ENCODE measurements around the gene SART3. TPM values are rescaled to one million over a fixed set of nuclear protein-coding genes. Genes with fewer than 3 reads are reported as not detected.

Gene SART3
- total RNA-seq, 4 donors from 2014 or later = 37.0 to 68.7 (median 48.2) TPM

DNA sequence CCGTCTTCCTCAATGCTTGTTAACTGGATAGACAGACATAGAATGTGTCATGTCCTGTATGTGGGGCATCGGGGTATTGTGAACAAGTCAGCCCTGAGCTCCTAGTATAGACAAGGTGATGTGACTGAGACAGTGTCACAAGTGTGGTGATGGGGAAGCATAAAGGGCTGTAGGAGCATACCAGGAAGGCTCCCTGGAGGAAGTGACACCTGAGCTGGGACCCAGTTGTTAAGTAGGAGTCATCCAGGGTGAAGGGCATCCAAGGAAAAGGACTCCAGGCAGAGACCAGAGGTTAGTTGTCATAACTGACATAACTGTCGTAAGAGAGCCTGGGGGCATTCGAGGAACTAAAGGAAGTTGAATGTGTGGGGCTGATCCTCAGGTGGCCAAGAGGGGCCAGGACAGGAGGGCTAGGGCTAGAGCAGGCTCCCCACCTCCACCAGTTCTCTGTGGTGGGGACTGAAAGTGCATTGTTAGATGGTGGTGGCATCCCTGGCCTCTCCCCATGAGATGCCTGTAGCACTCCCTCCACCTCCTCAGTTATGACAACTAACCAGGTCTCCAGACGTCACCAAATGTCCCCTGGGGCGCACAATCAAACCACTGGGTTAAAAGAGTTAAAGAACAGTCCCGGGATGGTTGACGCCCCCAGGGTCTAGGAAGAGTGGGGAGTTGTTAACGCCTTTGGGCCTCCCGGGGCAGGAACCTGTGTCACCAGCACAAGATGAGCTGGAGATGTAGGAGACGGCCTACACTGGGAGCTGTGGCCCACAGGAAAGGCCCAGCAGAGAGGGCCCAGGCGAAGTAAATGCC, 43.5 kb downstream of the SART3 start:
- Histone ChIP-seq H3K4me1 (peaks cover 12 to 22% (median 16%) of the 10 kb centered on the region in 3 donors), H3K36me3 (peaks cover 7 to 54% (median 33%) of the 10 kb centered on the region in 3 donors), H3K9me3 (no peaks in the 10 kb centered on the region), H3K27ac (no peak overlapping the region), H3K27me3 (no peaks in the 10 kb centered on the region), H3K4me3 (no peak overlapping the region)
- intact Hi-C loops (cut with DNase I) = no loop called here
- 90 to 95% methylated on average over 5 to 9 of the region's 12 CpGs for WGBS, 2 donors
- no peak for DNase-seq
- TF ChIP-seq, protein P1, sequence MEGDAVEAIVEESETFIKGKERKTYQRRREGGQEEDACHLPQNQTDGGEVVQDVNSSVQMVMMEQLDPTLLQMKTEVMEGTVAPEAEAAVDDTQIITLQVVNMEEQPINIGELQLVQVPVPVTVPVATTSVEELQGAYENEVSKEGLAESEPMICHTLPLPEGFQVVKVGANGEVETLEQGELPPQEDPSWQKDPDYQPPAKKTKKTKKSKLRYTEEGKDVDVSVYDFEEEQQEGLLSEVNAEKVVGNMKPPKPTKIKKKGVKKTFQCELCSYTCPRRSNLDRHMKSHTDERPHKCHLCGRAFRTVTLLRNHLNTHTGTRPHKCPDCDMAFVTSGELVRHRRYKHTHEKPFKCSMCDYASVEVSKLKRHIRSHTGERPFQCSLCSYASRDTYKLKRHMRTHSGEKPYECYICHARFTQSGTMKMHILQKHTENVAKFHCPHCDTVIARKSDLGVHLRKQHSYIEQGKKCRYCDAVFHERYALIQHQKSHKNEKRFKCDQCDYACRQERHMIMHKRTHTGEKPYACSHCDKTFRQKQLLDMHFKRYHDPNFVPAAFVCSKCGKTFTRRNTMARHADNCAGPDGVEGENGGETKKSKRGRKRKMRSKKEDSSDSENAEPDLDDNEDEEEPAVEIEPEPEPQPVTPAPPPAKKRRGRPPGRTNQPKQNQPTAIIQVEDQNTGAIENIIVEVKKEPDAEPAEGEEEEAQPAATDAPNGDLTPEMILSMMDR (IDR thresholded peaks at IDR 0.05) = no peak
- TF ChIP-seq POLR2A (IDR thresholded peaks at IDR 0.05) = no peak

- no peak for DNase-seq
- no peaks in the 10 kb centered on the region for H3K9me3 ChIP-seq
- 74 to 87% methylated on average over 8 to 9 of the region's 23 CpGs for WGBS, 2 donors
- no peak overlapping the region for H3K27ac ChIP-seq
- H3K36me3 ChIP-seq = peaks cover 7 to 46% (median 26%) of the 10 kb centered on the region in 3 donors
- no peaks in the 10 kb centered on the region for H3K27me3 ChIP-seq
- peak overlapping the region in 1 of 4 donors; percentile 70 for H3K4me3 ChIP-seq
- TF ChIP-seq, protein P1 (IDR thresholded peaks at IDR 0.05) = no peak
- no peak for TF ChIP-seq POLR2A (IDR thresholded peaks at IDR 0.05)
- intact Hi-C loops (cut with DNase I) = no loop called here
- peaks cover 14 to 29% (median 17%) of the 10 kb centered on the region in 3 donors for H3K4me1 ChIP-seq
These were observed 44.3 kb downstream of the SART3 start for GRCh38 chr12:108516511-108517275.

- DNase-seq = no peak
These were observed 45.1 kb downstream of the SART3 start for GRCh38 chr12:108515916-108516315.

GRCh38 chr12:108514973-108515814, 45.8 kb downstream of the SART3 start, which contains the start of gene FICD:
TSS of gene FICD (plus strand) at chr12:108515277. CDS start at chr12:108516973, 1,696 bp downstream.
- Histone ChIP-seq H3K27me3 (no peaks in the 10 kb centered on the region), H3K9me3 (no peaks in the 10 kb centered on the region), H3K4me1 (peaks cover 17 to 34% (median 19%) of the 10 kb centered on the region in 3 donors), H3K27ac (peak within 1 kb of the TSS; percentile 76 to 79 (median 78)), H3K4me3 (peak within 1 kb of the TSS; percentile 59 to 83 (median 67)), H3K36me3 (peaks cover 7 to 31% (median 17%) of the 10 kb centered on the region in 3 donors)
- intact Hi-C loops (cut with DNase I) = no loop called here
- WGBS, 2 donors = 1% methylated on average over 18 to 23 of the region's 67 CpGs
- peak in 1 of 4 donors; percentile 31 for TF ChIP-seq POLR2A (IDR thresholded peaks at IDR 0.05)
- TF ChIP-seq, protein P1 (IDR thresholded peaks at IDR 0.05) = peak in 1 of 6 experiments; percentile 22
- peak; percentile 94 for DNase-seq

More at GRCh38 chr12:108515916-108516315, 45.1 kb downstream of the SART3 start:
- WGBS, 2 donors = 12 to 56% methylated on average over 3 to 5 of the region's 5 CpGs
- Histone ChIP-seq H3K4me3 (peak overlapping the region; percentile 59 to 83 (median 67)), H3K36me3 (peaks cover 7 to 39% (median 18%) of the 10 kb centered on the region in 3 donors), H3K9me3 (no peaks in the 10 kb centered on the region), H3K4me1 (peaks cover 17 to 34% (median 19%) of the 10 kb centered on the region in 3 donors), H3K27ac (peak overlapping the region; percentile 76 to 79 (median 78)), H3K27me3 (no peaks in the 10 kb centered on the region)
- TF ChIP-seq POLR2A (IDR thresholded peaks at IDR 0.05) = no peak
- TF ChIP-seq, protein P1 (IDR thresholded peaks at IDR 0.05) = no peak
- intact Hi-C loops (cut with DNase I) = no loop called here

All from esophagus squamous epithelium (tissue), 5 donors.